ENCODE measurements around the gene TMEM256.

Gene TMEM256

DNA sequence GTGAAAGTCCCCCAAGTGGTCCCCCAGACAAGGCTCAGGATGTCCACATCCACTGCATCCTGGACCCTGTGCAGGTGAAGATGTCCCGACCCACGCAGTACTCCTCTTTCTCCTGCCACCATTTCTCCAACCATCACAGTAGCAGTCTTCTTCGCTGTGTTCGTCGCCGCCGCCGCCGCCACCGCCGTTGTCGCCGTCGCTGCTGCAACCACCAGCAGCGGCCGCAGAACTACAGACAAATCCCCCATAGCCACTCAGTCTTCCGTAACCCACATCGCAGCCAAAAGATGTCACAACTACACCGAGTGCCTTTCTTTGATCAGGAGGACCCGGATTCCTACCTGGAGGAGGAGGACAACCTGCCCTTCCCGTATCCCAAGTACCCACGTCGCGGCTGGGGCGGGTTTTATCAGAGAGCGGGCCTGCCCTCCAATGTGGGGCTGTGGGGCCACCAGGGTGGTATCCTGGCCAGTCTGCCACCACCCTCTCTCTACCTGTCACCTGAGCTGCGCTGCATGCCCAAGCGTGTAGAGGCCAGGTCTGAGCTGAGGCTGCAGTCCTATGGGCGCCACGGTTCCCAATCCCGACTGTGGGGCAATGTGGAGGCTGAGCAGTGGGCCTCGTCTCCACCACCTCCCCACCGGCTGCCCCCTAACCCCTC, 22.4 kb upstream of the TMEM256 start:
- Histone ChIP-seq H3K4me1 (no peaks in the 10 kb centered on the region), H3K36me3 (no peaks in the 10 kb centered on the region), H3K4me3 (ENCODE audit: low read depth, low read length) (no peak overlapping the region), H3K27me3 (no peaks in the 10 kb centered on the region), H3K9me3 (no peaks in the 10 kb centered on the region)
- DNase-seq, result no peak
- TF ChIP-seq, protein P1, sequence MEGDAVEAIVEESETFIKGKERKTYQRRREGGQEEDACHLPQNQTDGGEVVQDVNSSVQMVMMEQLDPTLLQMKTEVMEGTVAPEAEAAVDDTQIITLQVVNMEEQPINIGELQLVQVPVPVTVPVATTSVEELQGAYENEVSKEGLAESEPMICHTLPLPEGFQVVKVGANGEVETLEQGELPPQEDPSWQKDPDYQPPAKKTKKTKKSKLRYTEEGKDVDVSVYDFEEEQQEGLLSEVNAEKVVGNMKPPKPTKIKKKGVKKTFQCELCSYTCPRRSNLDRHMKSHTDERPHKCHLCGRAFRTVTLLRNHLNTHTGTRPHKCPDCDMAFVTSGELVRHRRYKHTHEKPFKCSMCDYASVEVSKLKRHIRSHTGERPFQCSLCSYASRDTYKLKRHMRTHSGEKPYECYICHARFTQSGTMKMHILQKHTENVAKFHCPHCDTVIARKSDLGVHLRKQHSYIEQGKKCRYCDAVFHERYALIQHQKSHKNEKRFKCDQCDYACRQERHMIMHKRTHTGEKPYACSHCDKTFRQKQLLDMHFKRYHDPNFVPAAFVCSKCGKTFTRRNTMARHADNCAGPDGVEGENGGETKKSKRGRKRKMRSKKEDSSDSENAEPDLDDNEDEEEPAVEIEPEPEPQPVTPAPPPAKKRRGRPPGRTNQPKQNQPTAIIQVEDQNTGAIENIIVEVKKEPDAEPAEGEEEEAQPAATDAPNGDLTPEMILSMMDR (IDR thresholded peaks at IDR 0.05; ENCODE audit: low read depth, low read length), result no peak

DNA sequence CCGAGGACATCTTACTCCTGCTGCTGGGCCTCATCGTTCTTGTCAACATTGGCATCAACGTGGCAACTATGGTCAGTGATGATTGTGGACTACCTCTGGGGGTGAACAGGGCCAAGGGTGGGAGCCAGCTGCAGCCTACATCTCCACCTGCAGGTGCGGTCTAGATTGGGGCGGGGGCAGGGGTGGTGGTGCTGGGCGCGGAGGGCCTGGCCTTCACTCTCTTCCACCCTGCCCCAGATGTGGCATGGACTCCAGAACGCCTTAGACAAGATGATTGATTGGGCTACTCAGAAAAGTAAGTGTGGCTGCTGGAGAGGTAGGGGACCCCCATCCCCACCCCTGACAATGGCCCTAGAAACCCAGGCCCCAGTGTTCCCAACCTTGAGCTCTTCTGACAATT, 21.9 kb upstream of the TMEM256 start:
- H3K4me3 ChIP-seq (ENCODE audit: low read depth, low read length), result no peak overlapping the region
- no peaks in the 10 kb centered on the region for H3K4me1 ChIP-seq
- H3K27me3 ChIP-seq, result no peaks in the 10 kb centered on the region
- TF ChIP-seq, protein P1 (IDR thresholded peaks at IDR 0.05; ENCODE audit: low read depth, low read length), result no peak
- H3K36me3 ChIP-seq, result no peaks in the 10 kb centered on the region
- DNase-seq, result no peak
- no peaks in the 10 kb centered on the region for H3K9me3 ChIP-seq

DNA sequence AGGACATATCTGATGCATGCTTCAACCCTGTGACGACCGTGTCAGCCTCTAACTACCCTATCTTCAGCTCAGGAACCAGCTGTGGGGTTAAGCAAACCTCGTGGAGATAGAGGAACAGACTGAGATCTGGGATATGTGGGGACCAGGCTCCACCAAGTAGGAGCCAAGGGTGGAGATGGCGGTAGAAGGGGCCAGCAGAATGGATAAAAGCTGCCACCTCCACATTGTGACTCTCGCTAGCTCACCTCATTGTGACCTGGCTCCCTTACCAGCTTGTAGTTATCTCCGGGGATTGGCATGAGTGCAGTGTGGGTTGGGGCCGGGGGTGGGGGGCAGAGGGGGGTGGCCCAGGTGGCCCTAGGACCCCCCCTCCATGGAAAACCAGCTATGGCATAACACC, 21.4 kb upstream of the TMEM256 start, which contains the start of gene SPEM2:
SPEM2 (plus strand) TSS at position 301 of the 400 bp plus-strand sequence; CDS start at position 374, 73 bp downstream.
- DNase-seq, result no peak
- TF ChIP-seq, protein P1 (IDR thresholded peaks at IDR 0.05; ENCODE audit: low read depth, low read length), result no peak
- no peaks in the 10 kb centered on the region for H3K9me3 ChIP-seq
- H3K4me1 ChIP-seq, result no peaks in the 10 kb centered on the region
- H3K4me3 ChIP-seq (ENCODE audit: low read depth, low read length), result no peak within 1 kb of the TSS
- H3K36me3 ChIP-seq, result no peaks in the 10 kb centered on the region
- no peaks in the 10 kb centered on the region for H3K27me3 ChIP-seq

DNA sequence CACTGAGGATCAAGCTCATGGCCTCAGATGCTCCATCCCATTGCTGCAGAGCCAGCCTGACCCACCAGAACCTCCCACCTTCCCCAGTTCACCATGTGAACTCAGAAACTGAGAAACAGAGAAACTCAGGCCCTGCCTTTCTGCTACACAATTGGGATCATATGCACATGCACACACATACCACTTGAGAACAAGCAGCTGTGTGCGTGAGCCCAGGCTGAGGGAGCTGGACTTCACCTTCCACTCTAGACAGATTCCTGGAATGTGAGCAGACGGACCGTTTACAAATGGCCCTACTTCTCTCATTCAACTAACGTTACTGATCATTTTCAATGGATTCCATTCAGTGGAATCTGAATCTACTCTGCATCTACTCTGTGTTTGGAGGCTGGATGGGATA, 19.8 kb upstream of the TMEM256 start:
- Histone ChIP-seq H3K4me3 (ENCODE audit: low read depth, low read length) (no peak overlapping the region), H3K4me1 (no peaks in the 10 kb centered on the region), H3K27me3 (no peaks in the 10 kb centered on the region), H3K36me3 (no peaks in the 10 kb centered on the region), H3K9me3 (no peaks in the 10 kb centered on the region)
- DNase-seq, result no peak
- TF ChIP-seq, protein P1 (IDR thresholded peaks at IDR 0.05; ENCODE audit: low read depth, low read length), result no peak

DNA sequence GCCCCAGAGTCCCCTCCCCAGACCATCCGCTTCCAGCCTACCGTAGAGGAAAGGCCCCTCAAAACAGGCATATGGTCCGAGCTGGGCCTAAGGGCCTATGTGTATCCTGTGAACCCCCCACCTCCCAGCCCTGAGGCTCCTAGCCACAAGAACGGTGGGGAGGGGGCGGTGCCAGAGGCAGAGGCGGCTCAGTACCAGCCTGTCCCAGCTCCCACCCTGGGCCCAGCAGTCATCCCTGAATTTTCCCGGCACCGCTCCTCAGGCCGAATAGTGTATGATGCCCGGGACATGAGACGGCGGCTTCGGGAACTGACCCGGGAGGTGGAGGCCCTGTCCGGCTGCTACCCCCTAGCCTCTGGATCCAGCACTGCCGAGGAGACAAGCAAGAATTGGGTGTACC, 17.3 kb upstream of the TMEM256 start:
- Histone ChIP-seq H3K9me3 (no peaks in the 10 kb centered on the region), H3K4me3 (ENCODE audit: low read depth, low read length) (no peak overlapping the region), H3K36me3 (no peaks in the 10 kb centered on the region), H3K27me3 (no peaks in the 10 kb centered on the region), H3K4me1 (no peaks in the 10 kb centered on the region)
- TF ChIP-seq, protein P1 (IDR thresholded peaks at IDR 0.05; ENCODE audit: low read depth, low read length), result no peak
- no peak for DNase-seq

DNA sequence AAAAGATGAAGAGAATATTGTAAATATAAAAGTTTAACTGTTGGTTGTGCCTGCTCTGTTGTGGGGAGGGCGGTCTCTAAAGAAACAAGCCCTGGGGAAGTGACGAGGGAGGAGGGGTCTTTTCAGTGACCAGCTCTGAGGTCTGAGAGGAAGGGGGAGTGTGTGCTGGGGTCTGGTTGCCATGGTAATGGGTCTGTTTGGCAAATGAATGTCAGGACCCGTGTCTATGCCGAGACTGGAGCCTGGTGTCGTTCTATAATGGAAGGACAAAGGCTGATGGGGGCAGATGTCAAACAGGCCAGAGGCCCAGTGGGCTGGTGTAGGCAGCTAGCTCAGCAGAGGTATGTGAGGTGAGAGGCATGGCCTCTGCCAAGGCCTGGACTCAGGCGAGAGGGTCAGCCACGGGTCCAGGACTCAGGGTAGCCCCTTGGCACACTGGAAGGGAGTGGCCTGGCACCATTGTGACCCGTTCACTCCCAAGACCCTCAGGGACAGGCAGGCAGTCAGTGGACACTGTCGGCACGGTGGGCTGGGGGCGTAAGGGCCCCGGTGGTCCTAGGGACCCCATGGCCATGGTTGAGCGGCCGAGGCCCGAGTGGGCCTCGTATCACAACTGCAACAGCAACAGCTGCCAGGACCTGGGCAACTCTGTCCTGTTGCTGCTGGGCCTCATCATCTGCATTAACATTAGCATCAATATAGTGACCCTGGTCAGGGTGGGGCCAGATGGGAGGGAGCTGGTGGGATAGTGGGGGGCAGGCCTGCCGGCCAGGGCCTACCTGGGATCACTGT, 16.1 kb upstream of the TMEM256 start, which contains the start of gene SPEM1:
SPEM1 (plus strand) TSS at position 506 of the 792 bp plus-strand sequence; CDS start at position 567, 61 bp downstream.
- DNase-seq, result no peak
- TF ChIP-seq, protein P1 (IDR thresholded peaks at IDR 0.05; ENCODE audit: low read depth, low read length), result no peak
- Histone ChIP-seq H3K27me3 (no peaks in the 10 kb centered on the region), H3K4me3 (ENCODE audit: low read depth, low read length) (no peak within 1 kb of the TSS), H3K36me3 (no peaks in the 10 kb centered on the region), H3K4me1 (no peaks in the 10 kb centered on the region), H3K9me3 (no peaks in the 10 kb centered on the region)
